GM18502 (cell line): ENCODE results near the gene HNF1B.
A peak's percentile ranks its signal among the peaks of the same experiment; 100 is the strongest.

ENCODE experiments used
- ATAC-seq: cut with Tn5 transposase; IDR thresholded peaks from one replicate; pipeline ENCODE4 v1.9.1; 2021; ENCODE audit warnings: mild to moderate bottlenecking; ENCODE audit not compliant: unreplicated experiment, poor library complexity

Gene HNF1B

GRCh38 chr17:37674511-37674910, 70.3 kb downstream of the HNF1B start:
- ATAC-seq: no peak

GRCh38 chr17:37673386-37673785, 71.5 kb downstream of the HNF1B start:
- ATAC-seq: no peak

GRCh38 chr17:37672548-37673078, 72.2 kb downstream of the HNF1B start:
- no peak for ATAC-seq

GRCh38 chr17:37671824-37672547, 72.9 kb downstream of the HNF1B start:
- ATAC-seq: no peak

GRCh38 chr17:37671028-37671823, 73.6 kb downstream of the HNF1B start:
- no peak for ATAC-seq

GRCh38 chr17:37667039-37667438, 77.8 kb downstream of the HNF1B start:
- no peak for ATAC-seq

- ATAC-seq: no peak
Observed at GRCh38 chr17:37664214-37664613, 80.6 kb downstream of the HNF1B start.

GRCh38 chr17:37662353-37662752, 82.5 kb downstream of the HNF1B start:
- no peak for ATAC-seq

GRCh38 chr17:37661400-37662014, 83.4 kb downstream of the HNF1B start:
- ATAC-seq: no peak

- ATAC-seq: no peak
Observed at GRCh38 chr17:37659925-37660324, 84.9 kb downstream of the HNF1B start.

GRCh38 chr17:37657202-37657601, 87.7 kb downstream of the HNF1B start:
- no peak for ATAC-seq

- no peak for ATAC-seq
Observed at GRCh38 chr17:37651849-37652248, 93.0 kb downstream of the HNF1B start.

- ATAC-seq: no peak
Observed at GRCh38 chr17:37650419-37651003, 94.3 kb downstream of the HNF1B start.

GRCh38 chr17:37648555-37648954, 96.3 kb downstream of the HNF1B start:
- no peak for ATAC-seq

GRCh38 chr17:37647856-37648255, 97.0 kb downstream of the HNF1B start:
- no peak for ATAC-seq

GRCh38 chr17:37643869-37644268, 101.0 kb downstream of the HNF1B start:
- no peak for ATAC-seq

- peak; percentile 72 for ATAC-seq
Observed at GRCh38 chr17:37643118-37643766, 101.6 kb downstream of the HNF1B start, which contains the start of gene DDX52. Gene DDX52, minus strand, starts transcription at chr17:37643446. Its CDS starts 26 bp downstream, at chr17:37643420.

GRCh38 chr17:37642681-37643080, 102.2 kb downstream of the HNF1B start:
- ATAC-seq: no peak

- ATAC-seq: no peak
Observed at GRCh38 chr17:37640015-37640414, 104.8 kb downstream of the HNF1B start.

- ATAC-seq: no peak
Observed at GRCh38 chr17:37637956-37638355, 106.9 kb downstream of the HNF1B start.
